IPS-18c (cell line): ENCODE data around the gene RFPL3.
"Not testable (repeated sequence)": the region's sequence is repeated elsewhere in the genome, so short reads cannot be mapped to it uniquely, and the experiment has no call there.

ENCODE experiments used
- H3K4me3 ChIP-seq: 2 replicates; pipeline ENCODE4 v1.7.0; 2013; ENCODE audit warnings: low read depth, mild to moderate bottlenecking, low read length, moderate library complexity; ENCODE audit not compliant: insufficient read depth
- H3K9me3 ChIP-seq: one replicate; pipeline ENCODE4 v1.6.1; 2013; ENCODE audit warnings: mild to moderate bottlenecking, low read length, moderate library complexity; ENCODE audit not compliant: control insufficient read depth, insufficient read depth

Gene RFPL3

GRCh38 chr22:32327066-32327465 lies 30.6 kb upstream of the RFPL3 start:
- Histone ChIP-seq H3K9me3 (peaks cover 2% of the 10 kb centered on the region), H3K4me3 (no peak overlapping the region)

GRCh38 chr22:32327596-32328171 lies 30.0 kb upstream of the RFPL3 start:
- H3K4me3 ChIP-seq = no peak overlapping the region
- H3K9me3 ChIP-seq = peaks cover 2% of the 10 kb centered on the region

GRCh38 chr22:32328306-32329201 lies 29.1 kb upstream of the RFPL3 start:
- Histone ChIP-seq H3K4me3 (no peak overlapping the region), H3K9me3 (peaks cover 2% of the 10 kb centered on the region)

- H3K4me3 ChIP-seq = no peak overlapping the region
Measured at GRCh38 chr22:32329202-32329645, 28.4 kb upstream of the RFPL3 start.

GRCh38 chr22:32331236-32331917 lies 26.3 kb upstream of the RFPL3 start:
- no peaks in the 10 kb centered on the region for H3K9me3 ChIP-seq
- no peak overlapping the region for H3K4me3 ChIP-seq

More at GRCh38 chr22:32329202-32329645, 28.4 kb upstream of the RFPL3 start:
- peaks cover 2% of the 10 kb centered on the region for H3K9me3 ChIP-seq

GRCh38 chr22:32331918-32332725 lies 25.5 kb upstream of the RFPL3 start:
- H3K4me3 ChIP-seq = no peak overlapping the region
- H3K9me3 ChIP-seq = no peaks in the 10 kb centered on the region

- Histone ChIP-seq H3K9me3 (no peaks in the 10 kb centered on the region), H3K4me3 (no peak overlapping the region)
Measured at GRCh38 chr22:32333141-32333768, 24.4 kb upstream of the RFPL3 start.

- no peaks in the 10 kb centered on the region for H3K9me3 ChIP-seq
- H3K4me3 ChIP-seq = no peak overlapping the region
Measured at GRCh38 chr22:32333769-32334659, 23.7 kb upstream of the RFPL3 start.

GRCh38 chr22:32334660-32335365 lies 22.9 kb upstream of the RFPL3 start:
- no peak overlapping the region for H3K4me3 ChIP-seq
- H3K9me3 ChIP-seq = no peaks in the 10 kb centered on the region

- no peaks in the 10 kb centered on the region for H3K9me3 ChIP-seq
- H3K4me3 ChIP-seq = no peak overlapping the region
Measured at GRCh38 chr22:32335471-32335870, 22.2 kb upstream of the RFPL3 start.

- H3K4me3 ChIP-seq = no peak overlapping the region
Measured at GRCh38 chr22:32336121-32336603, 21.5 kb upstream of the RFPL3 start.

GRCh38 chr22:32336771-32337424 lies 20.8 kb upstream of the RFPL3 start:
- Histone ChIP-seq H3K9me3 (no peaks in the 10 kb centered on the region), H3K4me3 (no peak overlapping the region)

More at GRCh38 chr22:32336121-32336603, 21.5 kb upstream of the RFPL3 start:
- H3K9me3 ChIP-seq = no peaks in the 10 kb centered on the region

GRCh38 chr22:32337425-32337824 lies 20.2 kb upstream of the RFPL3 start:
- H3K4me3 ChIP-seq, H3K9me3 ChIP-seq: not testable (repeated sequence)

- no peak overlapping the region for H3K4me3 ChIP-seq
- H3K9me3 ChIP-seq = no peaks in the 10 kb centered on the region
Measured at GRCh38 chr22:32338757-32339156, 18.9 kb upstream of the RFPL3 start.
